Spleen (tissue), 7 donors: Measurements from ENCODE around the gene ZG16.

ENCODE experiments used
- CTCF ChIP-seq, 11 experiments: fragments of 200-600 bp in 7 of 11; fragments of 450-650 bp in 4 of 11; sonication (generic) in 4 of 11; IDR thresholded peaks in 8 of 11; conservative IDR thresholded peaks in 3 of 11; 1 replicate in 7 of 11; 2 replicates in 4 of 11; pipeline versions ENCODE4 v1.4.0 to v1.8.0; 2016 to 2021; ENCODE audit warnings: antibody characterized with exemption in 11 of 11, inconsistent platforms in 4 of 11, mild to moderate bottlenecking in 1 of 11
- POLR2AphosphoS5 ChIP-seq, 3 donors: sonication (generic); formaldehyde crosslinking; IDR thresholded peaks; one replicate each; pipeline ENCODE4 v1.5.1; 2017; ENCODE audit warnings: antibody characterized with exemption in 3 of 3
- donor health status: DM: no; HTN: no; CAD: no; lungs with moderate emphysema.
- donor health status: DM: no; HTN: no; CAD: no.
- donor health status: DM: no; HTN: no; CAD: no.

DNA sequence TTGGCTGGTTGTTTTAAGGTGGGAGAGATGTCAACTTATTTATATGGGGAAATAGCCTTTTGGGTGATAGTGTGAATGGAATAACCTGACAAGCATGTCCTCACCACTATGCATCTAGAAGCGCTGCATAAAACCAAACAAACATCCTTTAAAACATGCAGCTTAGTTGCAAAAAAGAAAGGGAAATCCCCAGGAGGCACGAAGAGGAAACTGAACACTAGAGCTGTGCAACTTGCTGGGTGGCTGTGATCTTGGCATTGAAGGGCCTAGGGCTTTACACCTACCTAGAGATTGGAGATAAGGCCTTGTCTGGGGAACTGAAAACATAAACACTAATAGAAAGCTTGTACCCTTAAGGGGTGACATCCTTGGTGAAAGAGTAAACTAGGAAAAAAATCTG, 39.5 kb upstream of the ZG16 start:
- TF ChIP-seq POLR2AphosphoS5 (IDR thresholded peaks at IDR 0.05): peak in 1 of 3 donors; percentile 63
- peak in 2 of 11 experiments; percentile 9 to 28 for TF ChIP-seq CTCF (IDR thresholded peaks at IDR 0.05 in 8 of 11, conservative IDR thresholded peaks at IDR 0.05 in 3 of 11)
